GM20000 (cell line): ENCODE data around the gene KRTAP19-7.

ENCODE experiments used
- DNase-seq: peaks from one replicate; pipeline ENCODE4 v3.0.0; 2012; ENCODE audit warnings: low spot score
- CTCF ChIP-seq: IDR thresholded peaks from 2 replicates; pipeline ENCODE4 v1.5.1; 2012; ENCODE audit warnings: mild to moderate bottlenecking, control low read depth; ENCODE audit errors: extremely low read depth, missing control alignments

KRTAP19-7 gene

GRCh38 chr21:30580132-30580531, 19.0 kb upstream of the KRTAP19-7 start:
- DNase-seq, result no peak
- TF ChIP-seq CTCF, result no peak

GRCh38 chr21:30579346-30579745, 18.2 kb upstream of the KRTAP19-7 start:
- no peak for DNase-seq
- TF ChIP-seq CTCF, result no peak

GRCh38 chr21:30577766-30578165, 16.7 kb upstream of the KRTAP19-7 start:
- no peak for TF ChIP-seq CTCF
- DNase-seq, result no peak

GRCh38 chr21:30567617-30568016, 6.5 kb upstream of the KRTAP19-7 start:
- no peak for DNase-seq
- no peak for TF ChIP-seq CTCF

GRCh38 chr21:30563630-30564029, 2.5 kb upstream of the KRTAP19-7 start:
- no peak for DNase-seq
- no peak for TF ChIP-seq CTCF

GRCh38 chr21:30563072-30563471, 2.0 kb upstream of the KRTAP19-7 start:
- no peak for DNase-seq
- no peak for TF ChIP-seq CTCF

- no peak for TF ChIP-seq CTCF
- DNase-seq, result no peak
Observed at GRCh38 chr21:30561957-30562356, 843 bp upstream of the KRTAP19-7 start.
